Hematopoietic multipotent progenitor cell treated with erythropoietin and hydrocortisone succinate and interleukin-3 and kit ligand, for 4 days (in vitro differentiated cells): Measurements from ENCODE around the gene DPY19L2.
"Not testable (repeated sequence)": the region's sequence is repeated elsewhere in the genome, so short reads cannot be mapped to it uniquely, and the experiment has no call there.

Source experiments
- DNase-seq: peaks from one replicate; pipeline ENCODE4 v3.0.0-alpha.2; 2015

DPY19L2 gene

GRCh38 chr12:63658501-63658900 lies 9.8 kb downstream of the DPY19L2 start:
- not testable (repeated sequence) for DNase-seq

DNA sequence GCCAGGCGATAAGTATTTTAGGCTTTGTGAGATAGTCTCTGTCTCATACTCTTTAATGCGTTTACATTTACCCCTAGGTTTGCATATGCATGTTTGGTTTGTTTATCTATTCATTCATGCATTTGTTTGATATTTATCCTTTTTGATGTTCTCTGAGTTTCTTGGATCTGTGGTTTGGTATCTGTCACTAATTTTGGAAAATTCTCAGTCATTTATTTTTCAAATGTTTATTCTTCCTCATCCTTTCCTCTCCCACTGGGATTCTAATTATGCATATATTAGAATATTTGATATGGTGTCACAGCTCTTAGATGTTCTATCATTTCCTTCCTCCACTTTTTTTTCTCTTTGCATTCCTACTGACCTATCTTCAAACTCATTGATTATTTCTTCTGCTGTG lies 11.9 kb downstream of the DPY19L2 start:
- not testable (repeated sequence) for DNase-seq

DNA sequence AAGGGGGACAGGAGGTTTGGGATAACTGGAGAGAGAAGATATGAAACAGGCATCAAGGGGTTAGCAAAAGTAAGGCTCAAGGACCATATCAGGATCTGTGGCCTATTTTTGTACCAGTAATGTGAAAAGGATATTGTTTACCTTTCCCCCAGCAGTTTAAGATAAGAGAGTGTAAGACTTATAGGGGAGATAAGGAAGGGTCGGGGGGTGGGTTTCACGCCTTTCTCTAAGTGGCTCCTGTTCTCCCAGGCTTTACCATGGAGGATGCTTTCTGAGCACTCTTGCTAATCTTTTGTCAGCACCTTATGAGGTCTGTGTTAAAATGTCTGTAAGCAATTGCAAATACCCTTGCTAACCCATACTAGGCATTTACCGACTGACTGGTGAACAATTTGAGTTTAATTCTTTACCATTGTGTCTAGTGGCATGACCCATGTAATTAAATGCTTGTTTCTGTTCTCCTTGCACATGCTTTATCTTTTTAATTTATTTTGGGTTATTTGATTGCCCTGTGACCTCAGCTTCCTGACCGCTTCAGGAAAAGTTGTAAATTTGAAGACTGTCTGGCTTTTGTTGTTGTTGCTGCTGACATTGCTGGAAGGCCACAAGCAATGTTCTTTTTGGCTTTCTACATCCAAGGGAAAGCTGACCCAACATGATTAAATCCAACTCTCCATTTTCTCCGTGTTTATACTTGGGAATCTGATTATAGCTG lies 12.6 kb downstream of the DPY19L2 start:
- DNase-seq = peak; percentile 38

- DNase-seq = peak; percentile 64
Observed at GRCh38 chr12:63654481-63654880, 13.8 kb downstream of the DPY19L2 start.

GRCh38 chr12:63649517-63649916 lies 18.8 kb downstream of the DPY19L2 start:
- not testable (repeated sequence) for DNase-seq

DNA sequence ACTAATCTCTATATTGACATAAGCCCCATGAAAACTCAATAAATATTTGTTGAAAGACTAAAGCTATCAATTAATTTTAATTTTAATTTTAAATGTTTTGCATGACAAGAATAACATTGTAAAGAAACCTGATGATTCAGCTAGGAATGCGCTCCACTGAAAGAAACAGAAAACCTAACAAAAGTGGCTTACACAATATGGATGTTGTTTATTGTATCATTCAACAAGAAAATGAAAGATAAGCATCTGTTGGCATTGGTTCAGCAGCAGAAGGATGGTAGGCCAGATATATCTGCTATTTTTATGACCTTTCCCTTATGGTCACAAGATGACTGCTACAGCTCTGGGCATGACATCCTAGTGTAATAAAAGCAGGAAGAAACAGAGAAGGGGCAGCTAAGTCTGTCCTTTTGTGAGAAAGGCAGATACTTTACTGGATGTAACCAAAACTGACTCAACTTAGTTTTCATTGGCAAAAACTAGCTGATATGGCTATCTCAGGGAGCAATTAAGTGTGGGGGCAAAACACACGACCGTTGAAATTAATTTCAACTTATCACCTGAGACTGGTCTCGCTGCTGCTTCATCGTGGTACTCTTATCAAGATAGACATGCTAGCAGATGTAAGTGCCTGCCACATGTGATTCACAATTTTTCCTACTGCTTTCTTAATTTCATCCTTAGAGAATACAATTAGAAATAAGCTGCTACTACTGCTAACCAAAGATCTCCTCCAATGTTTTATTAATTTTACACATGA lies 24.7 kb downstream of the DPY19L2 start:
- peak; percentile 71 for DNase-seq

- not testable (repeated sequence) for DNase-seq
Observed at GRCh38 chr12:63624258-63624657, 44.0 kb downstream of the DPY19L2 start.

DNA sequence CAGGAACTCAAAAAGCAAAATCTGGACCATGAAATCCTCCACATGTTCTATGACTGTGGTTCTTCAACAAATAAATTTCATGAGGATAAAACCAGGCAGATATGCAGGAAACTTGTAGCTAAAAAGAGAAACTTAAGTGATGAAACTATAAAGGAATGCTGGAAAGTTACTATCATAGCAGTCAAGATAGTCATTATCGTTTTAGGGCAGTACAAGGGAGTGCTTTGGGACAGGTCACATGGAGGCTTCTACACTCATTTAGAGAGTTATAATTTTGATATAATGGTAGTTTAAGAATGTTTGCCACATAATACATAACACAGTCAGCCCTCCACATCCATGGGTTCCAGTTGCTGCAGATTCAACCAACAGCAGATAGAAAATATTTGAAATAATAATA lies 52.7 kb downstream of the DPY19L2 start:
- DNase-seq = not testable (repeated sequence)

DNA sequence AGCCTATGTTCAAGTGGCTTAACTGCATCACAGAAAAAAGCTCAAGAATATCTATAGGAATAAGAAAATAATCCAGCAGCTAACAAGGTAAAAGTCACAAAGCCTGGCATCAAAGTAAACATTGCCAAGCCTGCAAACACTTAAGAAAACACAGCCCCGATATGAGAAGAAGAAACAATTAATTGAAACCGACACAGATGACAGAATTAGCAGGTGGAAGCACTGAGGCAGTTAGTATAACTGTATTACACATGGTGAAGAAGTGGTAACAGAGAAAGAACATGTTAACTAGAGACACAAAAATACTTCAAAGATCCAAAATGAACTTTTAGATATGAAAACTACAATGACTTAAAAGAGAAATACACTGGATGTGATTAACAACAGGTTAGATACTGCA lies 57.0 kb downstream of the DPY19L2 start:
- not testable (repeated sequence) for DNase-seq

GRCh38 chr12:63609281-63609680 lies 59.0 kb downstream of the DPY19L2 start:
- not testable (repeated sequence) for DNase-seq

- not testable (repeated sequence) for DNase-seq
Observed at GRCh38 chr12:63604985-63605384, 63.3 kb downstream of the DPY19L2 start.

DNA sequence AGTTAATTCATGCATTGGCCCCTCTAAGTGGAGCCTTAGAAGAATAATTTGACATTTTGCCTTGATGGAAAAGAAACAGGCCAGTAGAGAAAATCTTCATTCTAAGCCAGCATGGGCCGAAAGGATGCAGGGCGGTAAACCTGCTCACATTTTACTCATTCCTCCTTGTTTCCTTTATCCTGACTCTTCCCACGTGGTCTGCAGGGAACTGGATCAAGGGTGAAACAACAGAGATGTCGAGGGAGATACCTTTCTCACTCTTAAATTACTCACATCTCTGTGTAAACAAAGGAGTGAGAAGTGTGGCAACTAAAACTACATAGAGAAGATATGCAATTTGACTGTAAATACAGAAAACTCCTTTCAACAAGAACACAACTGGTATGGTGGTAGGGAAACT lies 73.5 kb downstream of the DPY19L2 start:
- DNase-seq = not testable (repeated sequence)

DNA sequence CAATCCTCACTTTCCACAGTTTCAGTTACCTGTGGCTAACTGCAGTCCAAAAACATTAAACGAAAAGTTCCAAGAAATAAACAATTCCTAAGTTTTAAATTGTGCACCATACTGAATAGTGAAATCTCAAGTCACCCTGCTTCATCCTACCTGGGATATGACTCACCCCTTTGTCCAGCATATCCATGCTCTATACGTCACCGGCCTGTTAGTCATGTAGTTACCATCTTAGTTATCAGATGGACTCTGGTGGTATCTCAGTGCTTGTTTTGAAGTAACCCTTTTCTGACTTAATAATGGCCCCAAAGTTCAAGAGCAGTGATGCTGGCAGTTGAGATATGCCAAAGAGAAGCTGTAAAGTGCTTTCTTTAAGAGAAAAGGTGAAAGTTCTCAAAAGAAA lies 83.9 kb downstream of the DPY19L2 start:
- DNase-seq = not testable (repeated sequence)

GRCh38 chr12:63583289-63583688 lies 85.0 kb downstream of the DPY19L2 start:
- DNase-seq = not testable (repeated sequence)

- DNase-seq = peak; percentile 35
Observed at GRCh38 chr12:63577631-63578030, 90.7 kb downstream of the DPY19L2 start.

GRCh38 chr12:63572038-63572437 lies 96.3 kb downstream of the DPY19L2 start:
- not testable (repeated sequence) for DNase-seq

DNA sequence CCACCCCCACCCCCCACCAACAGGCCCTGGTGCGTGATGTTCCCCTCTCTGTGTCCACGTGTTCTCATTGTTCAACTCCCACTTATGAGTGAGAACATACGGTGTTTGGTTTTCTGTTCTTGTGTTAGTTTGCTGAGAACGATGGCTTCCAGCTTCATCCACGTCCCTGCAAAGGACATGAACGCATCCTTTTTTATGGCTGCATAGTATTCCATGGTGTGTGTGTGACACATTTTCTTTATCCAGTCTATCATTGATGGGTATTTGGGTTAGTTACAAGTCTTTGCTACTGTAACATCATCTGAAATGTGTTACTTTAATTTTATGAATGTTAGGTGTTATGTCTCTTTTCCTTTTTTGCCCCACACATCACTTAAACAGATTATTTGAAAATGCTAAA lies 109.8 kb downstream of the DPY19L2 start:
- not testable (repeated sequence) for DNase-seq

DNA sequence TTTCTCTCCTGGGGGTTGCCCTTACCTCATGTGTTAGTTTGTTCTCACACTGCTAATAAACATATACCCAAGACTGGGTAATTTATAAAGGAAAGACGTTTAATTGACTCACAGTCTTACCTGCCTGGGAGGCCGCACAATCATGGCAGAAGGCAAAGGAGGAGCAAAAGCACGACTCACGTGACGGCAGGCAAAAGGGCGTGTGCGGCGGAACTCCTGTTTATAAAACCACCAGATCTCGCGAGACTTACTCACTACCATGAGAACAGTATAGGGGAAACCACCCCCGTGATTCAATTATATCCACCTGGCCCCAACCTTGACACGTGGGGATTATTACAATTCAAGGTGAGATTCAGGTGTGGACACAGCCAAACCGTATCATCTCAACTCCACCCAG lies 116.9 kb downstream of the DPY19L2 start:
- not testable (repeated sequence) for DNase-seq

DNA sequence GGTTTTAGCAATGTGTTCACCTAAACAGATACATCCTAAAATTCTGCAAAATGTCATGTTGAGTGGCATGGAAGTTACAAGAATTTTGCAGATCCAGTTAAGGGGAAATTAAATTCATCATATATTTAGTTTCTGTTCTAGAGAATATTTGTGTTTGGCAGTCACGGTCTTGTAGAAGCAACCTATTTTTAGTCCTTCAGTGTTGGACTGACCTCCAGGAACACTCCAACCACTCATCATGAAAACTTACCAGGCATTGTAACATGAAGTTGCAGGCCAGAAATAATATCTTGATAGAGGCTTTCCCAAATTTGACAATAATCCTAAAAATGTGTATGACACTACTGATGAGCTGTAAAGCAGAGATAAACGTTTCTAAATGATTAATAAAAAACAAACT lies 119.3 kb downstream of the DPY19L2 start:
- not testable (repeated sequence) for DNase-seq

- DNase-seq = not testable (repeated sequence)
Observed at GRCh38 chr12:63545298-63545916, 122.9 kb downstream of the DPY19L2 start.

- DNase-seq = not testable (repeated sequence)
Observed at GRCh38 chr12:63538656-63539055, 129.6 kb downstream of the DPY19L2 start.

GRCh38 chr12:63537838-63538237 lies 130.5 kb downstream of the DPY19L2 start:
- DNase-seq = not testable (repeated sequence)

DNA sequence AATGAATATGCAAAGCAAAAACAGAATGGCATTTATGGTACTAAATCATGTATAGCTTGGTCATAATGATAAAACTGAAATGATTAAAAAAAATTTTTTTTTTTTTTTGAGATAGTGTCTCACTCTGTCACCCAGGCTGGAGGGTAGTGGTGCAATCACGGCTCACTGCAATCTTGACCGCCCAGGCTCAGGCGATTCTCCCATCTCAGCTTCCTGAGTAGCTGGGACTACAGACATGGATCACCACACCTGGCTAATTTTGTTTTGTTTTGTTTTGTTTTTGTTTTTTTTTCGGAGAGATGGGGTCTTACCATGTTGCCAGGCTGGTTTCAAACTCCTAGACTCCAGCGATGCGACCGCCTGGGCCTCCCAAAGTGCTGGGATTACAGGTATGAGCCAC lies 138.7 kb downstream of the DPY19L2 start:
- DNase-seq = not testable (repeated sequence)

DNA sequence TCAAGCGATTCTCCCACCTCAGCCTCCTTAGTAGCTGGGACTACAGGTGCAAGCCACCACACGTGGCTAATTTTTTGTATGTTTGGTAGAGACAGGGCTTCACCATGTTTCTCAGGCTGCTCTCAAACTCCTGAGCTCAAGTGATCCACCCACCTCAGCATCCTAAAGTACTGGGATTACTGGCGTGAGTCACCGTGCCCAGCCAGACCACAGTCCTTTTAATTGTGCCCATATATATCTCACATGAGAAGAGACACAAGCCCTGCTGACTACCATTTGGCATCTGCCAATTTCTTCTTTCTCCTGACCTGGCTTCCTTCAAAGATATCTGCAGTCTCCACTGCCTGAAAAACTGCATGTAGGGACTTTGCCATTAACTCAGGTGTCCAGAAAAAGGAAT lies 142.5 kb downstream of the DPY19L2 start:
- no peak for DNase-seq
